Activated CD8-positive, alpha-beta memory T cell treated with anti-CD3 and anti-CD28 coated beads for 1 hour (primary cell): ENCODE measurements around the gene SEL1L3.

ENCODE experiments used
- DNase-seq, 2 donors: peaks; one replicate each; pipeline ENCODE4 v3.0.0-alpha.2; 2020; ENCODE audit warnings: low read depth in 1 of 2; ENCODE audit errors: extremely low read depth in 1 of 2

Gene SEL1L3

DNA sequence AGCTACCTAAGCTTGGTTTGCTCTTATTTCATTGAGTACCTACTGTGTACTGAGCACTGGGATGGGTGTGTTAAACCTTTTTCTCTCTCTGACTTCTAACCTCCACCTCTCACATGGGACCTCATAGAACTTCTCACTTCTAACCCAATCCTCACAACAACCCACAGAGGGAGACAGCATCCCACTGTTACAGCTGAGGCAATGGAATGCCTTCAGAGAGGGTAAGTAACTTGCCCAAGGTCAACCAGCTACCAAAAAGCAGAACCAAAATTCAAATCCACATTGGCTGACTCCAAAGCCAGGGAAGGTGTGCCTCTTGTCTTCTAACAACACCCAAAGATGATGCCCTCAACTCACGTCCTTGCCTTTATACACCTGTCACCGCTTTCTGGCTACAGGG lies 5.4 kb downstream of the SEL1L3 start:
- DNase-seq: no peak

- no peak for DNase-seq
These were observed 6.0 kb downstream of the SEL1L3 start for GRCh38 chr4:25856756-25857155.

DNA sequence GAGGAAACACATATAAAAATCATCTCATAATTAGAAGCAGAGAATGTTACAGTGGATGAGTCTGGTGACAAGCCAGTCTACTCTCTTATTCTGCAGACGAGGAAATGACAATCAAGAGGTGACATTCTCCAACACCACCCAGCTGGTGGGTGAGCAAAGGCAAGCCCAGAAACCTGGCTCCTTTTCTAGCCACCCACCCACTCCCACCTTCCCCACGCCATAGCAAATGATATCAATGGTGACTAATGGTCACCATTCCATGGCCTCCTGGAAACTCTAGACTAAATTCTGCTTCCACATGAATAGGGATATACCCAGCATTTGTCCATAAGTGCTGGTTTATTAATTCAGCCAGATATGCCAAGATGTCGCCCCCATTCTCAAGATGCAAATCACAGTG lies 10.7 kb downstream of the SEL1L3 start:
- no peak for DNase-seq

DNA sequence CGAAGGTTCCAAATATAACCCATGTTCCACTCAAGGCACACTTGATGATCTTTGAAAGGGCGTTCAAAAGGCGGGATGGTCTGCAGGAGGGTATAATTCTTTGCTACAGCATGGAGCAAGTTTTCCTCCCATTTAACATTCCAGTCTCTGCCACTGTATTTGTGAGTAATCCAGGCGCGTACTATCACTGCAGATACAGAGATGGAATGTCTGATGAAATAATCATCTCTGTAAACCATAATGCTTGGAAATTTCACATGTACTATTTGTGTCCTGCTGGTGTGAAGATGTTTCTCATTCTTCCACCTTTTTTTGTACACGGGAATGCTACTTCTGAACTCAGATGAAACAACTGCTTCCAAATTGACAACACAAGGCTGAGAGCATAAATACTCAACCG lies 15.5 kb downstream of the SEL1L3 start:
- no peak for DNase-seq

- no peak for DNase-seq
These were observed 16.7 kb downstream of the SEL1L3 start for GRCh38 chr4:25845841-25846653.

GRCh38 chr4:25844961-25845712 lies 17.7 kb downstream of the SEL1L3 start:
- DNase-seq: no peak

- DNase-seq: no peak
These were observed 19.3 kb downstream of the SEL1L3 start for GRCh38 chr4:25843340-25844097.

DNA sequence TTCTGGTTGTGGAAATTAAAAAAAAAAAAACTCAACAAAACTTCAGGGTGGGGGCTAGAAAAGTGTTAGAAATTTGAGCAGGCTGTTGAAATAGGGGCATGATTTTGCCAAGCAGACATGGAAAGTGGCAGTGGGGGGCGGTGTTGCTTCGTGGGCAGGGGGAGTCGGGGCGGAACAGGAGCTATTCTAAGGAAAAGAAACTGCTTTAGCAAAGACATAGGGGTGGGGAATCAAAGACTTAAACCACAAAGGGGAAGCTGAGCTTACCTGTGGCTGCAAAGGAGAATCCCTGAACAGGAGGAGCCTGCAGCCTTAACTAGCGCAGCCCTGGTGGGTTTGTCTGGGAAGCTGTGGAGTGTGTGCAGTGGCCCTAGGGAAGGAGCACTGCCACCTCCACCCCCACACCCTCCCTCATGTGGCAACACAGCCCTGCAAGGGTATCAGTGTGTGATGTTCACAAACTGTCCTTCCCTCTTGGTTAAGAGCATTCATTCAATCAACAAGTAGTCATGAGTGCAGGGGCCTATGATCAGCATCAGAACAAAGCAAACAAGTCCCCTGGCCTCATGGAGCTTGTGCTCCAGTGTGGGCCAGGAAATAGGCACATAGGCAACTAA lies 20.5 kb downstream of the SEL1L3 start:
- no peak for DNase-seq

DNA sequence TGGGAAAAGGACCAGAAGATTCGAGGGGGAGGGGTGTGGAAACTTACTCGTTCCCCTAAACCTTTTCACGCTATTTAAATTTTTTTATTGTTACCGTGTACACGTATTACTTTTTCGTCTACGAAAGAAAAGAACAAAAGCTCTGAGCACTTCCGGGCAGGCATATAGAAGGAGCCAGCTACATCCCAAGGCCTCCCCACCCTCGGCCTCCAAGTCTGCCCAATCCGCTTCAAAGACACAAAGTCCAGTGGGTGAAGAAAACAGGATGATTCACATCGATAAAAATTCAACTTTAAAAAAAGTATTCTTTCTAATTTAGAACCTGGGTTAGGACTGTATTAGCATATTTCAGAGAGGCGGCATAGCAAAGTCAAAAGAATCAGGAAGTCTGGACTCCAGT lies 23.1 kb downstream of the SEL1L3 start:
- DNase-seq: no peak

DNA sequence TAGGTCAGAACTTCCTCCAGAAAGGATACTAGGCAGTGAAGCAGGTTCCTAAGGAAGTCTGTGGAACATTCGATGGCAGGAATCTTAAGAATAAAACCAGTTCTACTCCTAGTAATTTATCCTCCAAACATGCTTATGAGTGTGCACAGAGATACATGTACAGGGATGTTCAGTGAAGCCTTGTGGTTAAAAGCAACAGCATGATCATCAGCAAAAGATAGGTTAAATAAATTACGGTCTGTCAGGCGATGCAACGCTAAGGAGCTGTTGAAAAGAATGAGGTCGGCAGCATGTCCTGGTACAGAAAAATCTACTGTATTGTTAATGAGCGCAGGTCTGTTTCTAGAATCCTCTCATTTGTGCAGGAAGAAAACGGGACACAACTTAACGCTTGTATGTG lies 23.6 kb downstream of the SEL1L3 start:
- no peak for DNase-seq

DNA sequence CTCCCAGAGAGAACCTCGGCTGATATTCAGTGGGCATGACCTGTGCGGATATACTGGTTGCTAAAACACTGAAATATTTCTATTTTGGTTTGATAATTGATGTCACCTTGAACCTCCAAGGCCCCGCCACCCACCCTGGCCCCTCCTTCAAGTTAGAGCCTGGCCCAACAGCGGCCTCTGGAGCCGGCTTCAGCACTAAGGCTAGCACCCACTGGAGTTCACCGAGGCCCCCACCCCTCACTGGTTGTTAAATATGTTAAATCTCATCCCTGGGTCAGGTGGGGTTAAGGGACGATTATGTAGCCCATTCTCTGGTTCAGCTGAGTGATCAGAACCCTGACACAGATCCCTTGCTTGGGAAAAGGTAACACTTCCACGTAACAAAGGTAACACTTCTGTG lies 24.3 kb downstream of the SEL1L3 start:
- no peak for DNase-seq

GRCh38 chr4:25837107-25837506 lies 25.7 kb downstream of the SEL1L3 start:
- DNase-seq: no peak

GRCh38 chr4:25835384-25835783 lies 27.4 kb downstream of the SEL1L3 start:
- no peak for DNase-seq

GRCh38 chr4:25834411-25835107 lies 28.2 kb downstream of the SEL1L3 start:
- no peak for DNase-seq

DNA sequence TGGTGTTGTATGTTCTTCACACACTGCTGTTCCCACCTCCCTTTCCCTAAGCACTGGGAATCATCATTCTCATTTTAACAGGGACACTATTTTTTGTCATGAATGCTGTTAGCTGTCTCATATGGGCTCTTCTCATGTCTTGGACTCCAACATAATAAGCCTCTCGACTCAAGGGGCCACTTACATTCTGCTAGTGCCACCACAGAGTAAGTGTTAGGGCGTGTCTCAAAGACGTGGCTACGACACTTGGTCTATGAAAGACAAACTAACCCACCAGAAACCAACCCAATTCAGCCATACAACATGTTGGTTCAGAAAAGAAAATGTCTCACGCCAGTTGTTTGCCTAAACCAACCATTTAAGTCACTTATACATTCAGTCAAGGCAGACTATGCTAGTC lies 32.2 kb downstream of the SEL1L3 start:
- no peak for DNase-seq

GRCh38 chr4:25827897-25828296 lies 34.9 kb downstream of the SEL1L3 start:
- DNase-seq: no peak

- no peak for DNase-seq
These were observed 35.4 kb downstream of the SEL1L3 start for GRCh38 chr4:25827373-25827772.

DNA sequence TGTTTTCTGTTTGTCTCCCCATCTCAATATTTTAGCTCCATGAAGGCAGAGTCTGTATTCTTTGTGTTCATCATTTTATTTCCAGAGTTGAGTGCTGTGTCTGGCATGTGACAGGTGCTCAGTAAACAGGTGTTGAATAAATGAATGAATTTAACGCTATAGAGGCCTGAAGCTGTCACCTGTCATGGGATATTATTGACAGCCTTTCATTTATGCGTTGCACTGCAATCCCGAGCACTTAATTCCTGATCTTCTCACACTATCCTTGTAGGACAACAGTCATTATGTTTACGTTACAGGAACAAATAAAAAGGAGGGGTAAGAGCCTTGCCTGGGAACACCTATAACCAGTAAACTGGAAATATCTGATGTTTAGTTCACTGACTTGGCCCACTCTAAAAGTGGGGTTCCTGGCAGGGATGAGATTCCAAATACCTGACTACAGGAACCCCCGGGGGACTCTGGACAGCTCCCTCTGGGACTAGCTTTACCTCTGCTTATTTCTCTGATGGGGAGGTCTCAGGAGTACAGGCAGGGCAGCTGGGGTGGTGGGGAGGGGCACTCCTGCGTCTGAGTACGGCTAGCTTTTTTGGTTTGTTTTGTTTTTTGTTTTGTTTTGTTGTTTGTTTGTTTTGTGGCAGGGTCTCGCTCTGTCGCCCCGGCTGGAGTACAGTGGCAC lies 36.6 kb downstream of the SEL1L3 start:
- no peak for DNase-seq

- DNase-seq: no peak
These were observed 39.2 kb downstream of the SEL1L3 start for GRCh38 chr4:25823632-25824031.

DNA sequence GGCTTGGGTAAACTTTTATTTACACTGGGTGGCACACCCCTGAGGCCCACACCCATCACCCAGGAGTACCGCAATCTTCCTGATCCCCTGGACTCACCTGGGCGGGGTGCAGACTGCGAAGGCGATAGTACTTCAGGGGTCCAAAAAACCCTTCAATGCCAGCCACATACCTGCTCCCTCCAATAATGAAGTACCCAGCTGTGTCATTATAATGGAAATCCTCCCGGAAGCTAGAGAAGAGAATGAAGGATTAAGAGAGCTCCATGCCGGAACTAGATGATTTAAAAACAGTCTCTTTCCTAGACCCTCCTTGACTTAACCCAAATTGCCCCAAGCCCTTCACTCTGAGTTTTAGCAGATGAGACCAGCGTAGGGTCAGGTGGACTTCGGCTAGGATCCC lies 40.9 kb downstream of the SEL1L3 start:
- no peak for DNase-seq
